ENCODE measurements around the gene KCNH6. TPM values are rescaled to one million over a fixed set of nuclear protein-coding genes. Genes with fewer than 3 reads are reported as not detected.

Gene KCNH6
- total RNA-seq, 2 donors from 2014 or later, result 0.05 TPM; not detected in 1

DNA sequence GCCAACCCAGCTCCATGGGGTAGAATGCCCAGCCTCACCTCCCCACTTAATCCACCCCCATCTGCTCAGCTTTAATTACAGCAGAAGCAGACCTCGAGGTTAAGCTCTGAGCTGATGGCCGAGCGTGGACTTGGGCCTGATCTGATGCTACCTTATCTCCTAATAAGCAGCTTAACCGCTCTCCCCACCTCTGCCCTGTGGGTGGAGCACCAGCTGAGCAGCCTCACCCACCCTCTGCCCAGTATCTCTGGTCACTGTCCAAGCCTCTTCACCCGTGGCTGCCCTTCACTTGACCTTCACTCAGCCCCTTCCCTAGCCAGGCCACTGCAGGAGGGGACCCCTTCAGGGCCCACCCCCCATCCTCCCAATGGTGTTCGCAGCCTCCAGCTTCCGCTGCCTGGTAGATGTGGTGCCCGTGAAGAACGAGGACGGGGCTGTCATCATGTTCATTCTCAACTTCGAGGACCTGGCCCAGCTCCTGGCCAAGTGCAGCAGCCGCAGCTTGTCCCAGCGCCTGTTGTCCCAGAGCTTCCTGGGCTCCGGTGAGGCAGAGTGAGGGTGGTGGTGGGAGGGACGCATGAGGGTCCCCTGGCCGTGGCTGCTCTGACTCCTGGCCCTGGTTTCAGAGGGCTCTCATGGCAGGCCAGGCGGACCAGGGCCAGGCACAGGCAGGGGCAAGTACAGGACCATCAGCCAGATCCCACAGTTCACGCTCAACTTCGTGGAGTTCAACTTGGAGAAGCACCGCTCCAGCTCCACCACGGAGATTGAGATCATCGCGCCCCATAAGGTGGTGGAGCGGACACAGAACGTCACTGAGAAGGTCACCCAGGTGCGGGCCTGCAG lies 6.8 kb downstream of the KCNH6 start:
- H3K9me3 Mint-ChIP-seq, result no peaks in the 10 kb centered on the region
- H3K4me3 Mint-ChIP-seq, result no peak overlapping the region
- H3K27ac Mint-ChIP-seq, result peak overlapping the region; percentile 33
- no peaks in the 10 kb centered on the region for H3K36me3 Mint-ChIP-seq (ENCODE audit: low read depth)
- no peaks in the 10 kb centered on the region for H3K27me3 Mint-ChIP-seq
- H3K4me1 Mint-ChIP-seq, result no peaks in the 10 kb centered on the region
- ATAC-seq (replicated peaks), result no peak

DNA sequence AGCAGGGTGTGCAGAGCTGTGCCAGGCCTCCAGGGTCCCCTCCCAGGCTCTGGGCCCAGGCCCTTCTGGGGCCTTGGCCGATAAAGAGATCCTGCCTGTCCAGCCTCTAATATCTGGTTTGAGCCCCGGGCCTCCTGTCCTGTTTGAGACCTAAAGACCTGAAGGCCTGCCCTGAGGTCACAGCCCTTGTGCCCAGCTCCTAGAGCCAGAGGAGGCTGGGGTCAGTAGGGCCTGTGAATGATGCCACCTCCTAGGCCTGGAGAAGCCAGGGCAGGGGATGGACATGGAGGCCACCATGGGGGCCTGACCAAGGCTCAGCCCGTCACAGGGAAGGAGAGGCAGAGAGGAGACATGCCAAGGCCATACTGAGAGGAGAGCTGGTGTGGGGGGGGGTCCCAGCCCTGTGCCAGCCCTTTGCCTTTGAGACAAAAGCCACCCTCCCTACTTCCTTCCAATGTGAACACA lies 7.4 kb downstream of the KCNH6 start:
- Mint-ChIP-seq H3K9me3 (no peaks in the 10 kb centered on the region), H3K27ac (no peak overlapping the region)

GRCh38 chr17:63531022-63531965 lies 8.1 kb downstream of the KCNH6 start:
- Mint-ChIP-seq H3K27me3 (no peaks in the 10 kb centered on the region), H3K4me3 (no peak overlapping the region), H3K36me3 (ENCODE audit: low read depth) (no peaks in the 10 kb centered on the region), H3K9me3 (no peaks in the 10 kb centered on the region), H3K27ac (no peak overlapping the region), H3K4me1 (no peaks in the 10 kb centered on the region)
- no peak for ATAC-seq (replicated peaks)

More for the DNA sequence above, 7.4 kb downstream of the KCNH6 start:
- Mint-ChIP-seq H3K4me1 (no peaks in the 10 kb centered on the region), H3K4me3 (no peak overlapping the region), H3K36me3 (ENCODE audit: low read depth) (no peaks in the 10 kb centered on the region), H3K27me3 (no peaks in the 10 kb centered on the region)
- ATAC-seq (replicated peaks), result no peak

DNA sequence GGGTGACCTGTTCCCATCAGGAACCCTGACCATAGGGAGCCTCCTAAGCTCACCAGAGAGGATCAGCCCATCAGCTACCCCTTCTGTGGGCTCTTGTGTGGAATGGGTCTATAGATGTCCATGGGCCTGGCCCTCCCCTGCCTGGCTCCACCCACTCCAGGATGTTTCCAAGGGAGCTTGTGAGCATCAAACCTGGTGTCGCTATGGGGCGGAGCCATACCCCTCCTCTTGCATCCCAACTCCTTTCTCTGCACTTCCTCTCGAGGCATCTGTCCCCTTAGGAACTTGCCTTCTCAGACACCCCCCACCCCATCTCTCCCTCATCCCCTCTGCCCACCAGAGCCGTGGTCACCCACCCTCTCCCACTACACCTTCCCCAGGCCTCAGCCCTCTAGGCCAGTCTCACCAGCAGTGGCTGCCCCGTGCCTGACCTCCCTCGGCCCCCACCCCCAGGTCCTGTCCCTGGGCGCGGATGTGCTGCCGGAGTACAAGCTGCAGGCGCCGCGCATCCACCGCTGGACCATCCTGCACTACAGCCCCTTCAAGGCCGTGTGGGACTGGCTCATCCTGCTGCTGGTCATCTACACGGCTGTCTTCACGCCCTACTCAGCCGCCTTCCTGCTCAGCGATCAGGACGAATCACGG lies 10.4 kb downstream of the KCNH6 start:
- no peak overlapping the region for H3K27ac Mint-ChIP-seq
- H3K9me3 Mint-ChIP-seq, result no peaks in the 10 kb centered on the region
- no peaks in the 10 kb centered on the region for H3K36me3 Mint-ChIP-seq (ENCODE audit: low read depth)
- ATAC-seq (replicated peaks), result no peak
- H3K4me1 Mint-ChIP-seq, result no peaks in the 10 kb centered on the region
- H3K4me3 Mint-ChIP-seq, result no peak overlapping the region
- peaks cover 5% of the 10 kb centered on the region for H3K27me3 Mint-ChIP-seq

GRCh38 chr17:63534078-63534570 lies 11.0 kb downstream of the KCNH6 start:
- no peak for ATAC-seq (replicated peaks)
- H3K9me3 Mint-ChIP-seq, result no peaks in the 10 kb centered on the region

GRCh38 chr17:63534816-63535455 lies 11.8 kb downstream of the KCNH6 start:
- no peaks in the 10 kb centered on the region for H3K4me1 Mint-ChIP-seq

More at GRCh38 chr17:63534078-63534570, 11.0 kb downstream of the KCNH6 start:
- Mint-ChIP-seq H3K4me3 (no peak overlapping the region), H3K27me3 (peaks cover 11% of the 10 kb centered on the region), H3K36me3 (ENCODE audit: low read depth) (no peaks in the 10 kb centered on the region), H3K27ac (no peak overlapping the region), H3K4me1 (no peaks in the 10 kb centered on the region)

GRCh38 chr17:63535640-63536039 lies 12.5 kb downstream of the KCNH6 start:
- H3K27ac Mint-ChIP-seq, result no peak overlapping the region

More at GRCh38 chr17:63534816-63535455, 11.8 kb downstream of the KCNH6 start:
- H3K9me3 Mint-ChIP-seq, result no peaks in the 10 kb centered on the region
- no peaks in the 10 kb centered on the region for H3K36me3 Mint-ChIP-seq (ENCODE audit: low read depth)
- H3K27ac Mint-ChIP-seq, result no peak overlapping the region
- H3K27me3 Mint-ChIP-seq, result peaks cover 19% of the 10 kb centered on the region
- H3K4me3 Mint-ChIP-seq, result no peak overlapping the region
- no peak for ATAC-seq (replicated peaks)

DNA sequence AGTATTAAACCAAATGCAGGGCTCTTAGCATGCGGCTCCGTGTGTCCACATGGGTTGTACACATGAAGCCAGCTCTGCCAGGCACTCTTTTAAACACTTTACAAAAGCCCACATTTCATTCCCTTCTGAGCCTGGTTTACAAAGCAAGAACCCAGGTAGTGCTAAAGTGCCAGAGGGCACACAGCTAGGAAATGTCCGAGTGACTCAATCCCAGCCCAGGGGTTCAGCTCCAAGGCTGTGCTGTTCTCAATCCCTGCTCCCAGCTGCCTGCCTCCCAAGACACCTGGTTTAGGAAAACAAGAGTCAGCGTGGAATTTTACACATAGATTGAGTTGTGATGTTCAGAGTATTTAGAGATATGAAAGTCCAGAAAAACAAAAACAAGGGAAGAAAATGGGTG lies 13.8 kb downstream of the KCNH6 start:
- no peak for ATAC-seq (replicated peaks)
- no peak overlapping the region for H3K27ac Mint-ChIP-seq
- no peak overlapping the region for H3K4me3 Mint-ChIP-seq
- H3K4me1 Mint-ChIP-seq, result no peaks in the 10 kb centered on the region
- H3K36me3 Mint-ChIP-seq (ENCODE audit: low read depth), result no peaks in the 10 kb centered on the region
- H3K27me3 Mint-ChIP-seq, result peaks cover 19% of the 10 kb centered on the region
- H3K9me3 Mint-ChIP-seq, result no peaks in the 10 kb centered on the region

More at GRCh38 chr17:63535640-63536039, 12.5 kb downstream of the KCNH6 start:
- ATAC-seq (replicated peaks), result no peak
- Mint-ChIP-seq H3K4me3 (no peak overlapping the region), H3K4me1 (no peaks in the 10 kb centered on the region), H3K9me3 (no peaks in the 10 kb centered on the region), H3K27me3 (peaks cover 19% of the 10 kb centered on the region), H3K36me3 (ENCODE audit: low read depth) (no peaks in the 10 kb centered on the region)

- Mint-ChIP-seq H3K4me3 (peak overlapping the region; percentile 43), H3K4me1 (no peaks in the 10 kb centered on the region), H3K36me3 (ENCODE audit: low read depth) (no peaks in the 10 kb centered on the region), H3K27ac (no peak overlapping the region), H3K9me3 (no peaks in the 10 kb centered on the region), H3K27me3 (peaks cover 19% of the 10 kb centered on the region)
- peak; percentile 24 for ATAC-seq (replicated peaks)
Measured at GRCh38 chr17:63537991-63538692, 15.0 kb downstream of the KCNH6 start.

GRCh38 chr17:63538693-63539595 lies 15.8 kb downstream of the KCNH6 start:
- ATAC-seq (replicated peaks), result no peak
- H3K4me3 Mint-ChIP-seq, result peak overlapping the region; percentile 43
- H3K4me1 Mint-ChIP-seq, result no peaks in the 10 kb centered on the region
- no peaks in the 10 kb centered on the region for H3K36me3 Mint-ChIP-seq (ENCODE audit: low read depth)
- H3K9me3 Mint-ChIP-seq, result no peaks in the 10 kb centered on the region
- H3K27me3 Mint-ChIP-seq, result peaks cover 19% of the 10 kb centered on the region
- no peak overlapping the region for H3K27ac Mint-ChIP-seq

GRCh38 chr17:63540590-63540989 lies 17.4 kb downstream of the KCNH6 start:
- Mint-ChIP-seq H3K4me1 (no peaks in the 10 kb centered on the region), H3K9me3 (no peaks in the 10 kb centered on the region), H3K4me3 (no peak overlapping the region), H3K27ac (no peak overlapping the region), H3K27me3 (peaks cover 19% of the 10 kb centered on the region), H3K36me3 (ENCODE audit: low read depth) (no peaks in the 10 kb centered on the region)
- ATAC-seq (replicated peaks), result no peak

- Mint-ChIP-seq H3K27ac (no peak overlapping the region), H3K9me3 (no peaks in the 10 kb centered on the region), H3K4me1 (no peaks in the 10 kb centered on the region), H3K36me3 (ENCODE audit: low read depth) (no peaks in the 10 kb centered on the region), H3K27me3 (peaks cover 19% of the 10 kb centered on the region), H3K4me3 (no peak overlapping the region)
- no peak for ATAC-seq (replicated peaks)
Measured at GRCh38 chr17:63542218-63542545, 19.0 kb downstream of the KCNH6 start.

All from activated T-helper 17 cell treated with anti-CD3 and anti-CD28 coated beads, Interleukin-2, amount 50 U/mL, for 72 hours (primary cell).